Forelimb muscle (tissue), 1 donor: ENCODE measurements around the gene DNASE1L1. TPM values are rescaled to one million over a fixed set of nuclear protein-coding genes. Genes with fewer than 3 reads are reported as not detected.

ENCODE experiments used
- DNase-seq: peaks from one replicate; pipeline ENCODE4 v3.0.0-alpha.2; 2013; ENCODE audit warnings: low read depth
- polyA plus RNA-seq: library from polyadenylated mRNA; unstranded; fragments of 120-200 nt; gene quantifications from one replicate; pipeline ENCODE4 v1.2.1, GENCODE V29; 2013; ENCODE audit not compliant: insufficient read length

Gene DNASE1L1
- polyA plus RNA-seq, 1 donor = 48.6 TPM

DNA sequence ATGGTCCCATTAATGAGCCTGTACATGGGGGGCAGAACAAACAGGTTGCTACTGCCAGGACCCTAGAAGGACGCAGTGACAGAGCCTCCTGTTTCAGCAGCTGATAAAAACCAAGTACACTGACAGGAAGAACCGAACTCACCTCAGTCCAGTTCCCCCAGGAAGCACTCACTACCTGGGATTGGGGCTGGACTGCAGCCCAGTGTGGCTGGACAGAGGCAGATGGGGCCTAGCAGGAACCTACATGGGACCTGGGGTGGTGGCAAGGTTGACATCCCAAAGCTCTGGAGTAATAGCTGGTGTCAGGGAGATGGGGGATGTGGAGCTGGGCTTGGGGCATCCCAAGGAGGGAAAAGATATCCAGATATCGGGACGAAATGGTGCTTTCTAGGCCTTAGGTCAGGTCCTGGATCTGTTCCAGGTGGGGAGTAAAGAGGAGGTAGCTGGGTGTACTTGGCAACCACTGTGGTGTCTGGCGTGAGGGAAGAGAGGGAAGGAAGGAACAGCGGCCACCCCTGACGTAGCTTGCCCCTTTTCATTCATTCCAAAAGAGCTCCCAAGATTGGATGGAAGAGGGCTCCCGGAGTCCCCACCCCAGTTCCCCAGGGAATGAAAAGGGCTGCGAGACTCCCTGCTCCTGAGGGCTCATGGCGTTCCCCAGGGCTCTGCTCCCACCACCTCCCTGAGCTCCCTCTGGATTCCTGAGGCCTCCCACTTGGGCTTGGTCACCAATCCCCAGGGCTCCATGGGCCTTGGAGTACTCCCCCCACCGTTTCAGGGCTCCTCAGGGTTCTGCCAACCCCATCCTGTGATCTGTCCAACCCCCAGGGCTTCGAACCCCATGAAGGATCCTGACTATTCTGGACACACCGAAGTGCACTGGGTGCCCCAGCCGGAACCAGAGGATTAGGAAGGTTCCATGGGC is 25.4 kb downstream of the DNASE1L1 start:
- no peak for DNase-seq

DNA sequence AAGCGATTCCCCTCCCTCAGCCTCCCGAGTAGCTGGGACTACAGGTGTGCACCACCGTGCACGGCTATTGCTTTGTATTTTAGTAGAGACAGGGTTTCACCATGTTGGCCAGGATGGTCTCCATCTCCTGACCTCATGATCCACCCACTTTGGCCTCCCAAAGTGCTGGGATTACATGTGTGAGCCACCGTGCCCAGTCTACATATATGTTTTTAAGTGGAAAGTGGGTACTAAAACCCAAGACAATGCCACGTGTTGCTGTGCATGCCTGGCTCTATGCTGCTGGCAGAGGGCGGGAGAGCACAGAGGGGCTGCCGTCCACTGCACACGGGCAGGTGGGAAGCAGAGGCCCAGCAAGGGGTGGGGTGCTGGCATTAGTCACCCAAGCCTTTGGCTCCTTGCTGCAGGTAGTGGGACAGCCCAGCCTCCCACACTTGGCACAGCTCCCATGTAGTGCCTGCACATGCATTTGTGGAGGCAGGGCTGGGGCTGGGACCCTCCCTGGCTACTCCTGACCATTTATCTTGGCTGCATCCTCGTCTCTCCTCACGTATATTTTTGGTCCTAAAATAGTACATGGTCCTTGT is 26.5 kb downstream of the DNASE1L1 start:
- DNase-seq = no peak

- DNase-seq = no peak
These were observed 27.8 kb downstream of the DNASE1L1 start for GRCh38 chrX:154381271-154381670.

DNA sequence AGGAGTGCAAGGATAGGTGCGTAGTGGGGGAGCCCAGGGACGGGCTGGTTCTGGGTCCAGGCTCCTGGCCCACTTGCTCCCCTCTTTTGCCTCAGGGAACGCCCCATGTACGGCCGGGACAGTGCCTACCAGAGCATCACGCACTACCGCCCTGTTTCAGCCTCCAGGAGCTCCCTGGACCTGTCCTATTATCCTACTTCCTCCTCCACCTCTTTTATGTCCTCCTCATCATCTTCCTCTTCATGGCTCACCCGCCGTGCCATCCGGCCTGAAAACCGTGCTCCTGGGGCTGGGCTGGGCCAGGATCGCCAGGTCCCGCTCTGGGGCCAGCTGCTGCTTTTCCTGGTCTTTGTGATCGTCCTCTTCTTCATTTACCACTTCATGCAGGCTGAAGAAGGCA is 28.3 kb downstream of the DNASE1L1 start:
- DNase-seq = no peak

DNA sequence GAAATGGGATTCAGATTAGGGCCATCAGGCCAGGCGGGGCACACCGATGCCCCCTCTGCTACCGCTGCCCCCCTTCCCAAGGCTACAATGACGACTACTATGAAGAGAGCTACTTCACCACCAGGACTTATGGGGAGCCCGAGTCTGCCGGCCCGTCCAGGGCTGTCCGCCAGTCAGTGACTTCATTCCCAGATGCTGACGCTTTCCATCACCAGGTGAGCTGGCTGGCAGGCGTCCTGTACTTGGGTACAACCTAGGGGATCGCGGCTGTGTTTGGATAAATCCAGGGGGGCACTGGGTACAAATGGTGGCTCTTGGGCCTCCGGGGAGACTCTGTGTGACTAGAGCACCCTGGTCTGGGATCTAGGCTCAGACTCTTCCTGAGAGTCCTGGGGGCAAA is 28.9 kb downstream of the DNASE1L1 start:
- DNase-seq = no peak

GRCh38 chrX:154379569-154379951 is 29.5 kb downstream of the DNASE1L1 start:
- DNase-seq = no peak

GRCh38 chrX:154378799-154379568 is 30.1 kb downstream of the DNASE1L1 start, which contains the start of gene EMD:
EMD (plus strand) TSS chrX:154379295; CDS start chrX:154379485, 190 bp downstream.
- peak; percentile 86 for DNase-seq

DNA sequence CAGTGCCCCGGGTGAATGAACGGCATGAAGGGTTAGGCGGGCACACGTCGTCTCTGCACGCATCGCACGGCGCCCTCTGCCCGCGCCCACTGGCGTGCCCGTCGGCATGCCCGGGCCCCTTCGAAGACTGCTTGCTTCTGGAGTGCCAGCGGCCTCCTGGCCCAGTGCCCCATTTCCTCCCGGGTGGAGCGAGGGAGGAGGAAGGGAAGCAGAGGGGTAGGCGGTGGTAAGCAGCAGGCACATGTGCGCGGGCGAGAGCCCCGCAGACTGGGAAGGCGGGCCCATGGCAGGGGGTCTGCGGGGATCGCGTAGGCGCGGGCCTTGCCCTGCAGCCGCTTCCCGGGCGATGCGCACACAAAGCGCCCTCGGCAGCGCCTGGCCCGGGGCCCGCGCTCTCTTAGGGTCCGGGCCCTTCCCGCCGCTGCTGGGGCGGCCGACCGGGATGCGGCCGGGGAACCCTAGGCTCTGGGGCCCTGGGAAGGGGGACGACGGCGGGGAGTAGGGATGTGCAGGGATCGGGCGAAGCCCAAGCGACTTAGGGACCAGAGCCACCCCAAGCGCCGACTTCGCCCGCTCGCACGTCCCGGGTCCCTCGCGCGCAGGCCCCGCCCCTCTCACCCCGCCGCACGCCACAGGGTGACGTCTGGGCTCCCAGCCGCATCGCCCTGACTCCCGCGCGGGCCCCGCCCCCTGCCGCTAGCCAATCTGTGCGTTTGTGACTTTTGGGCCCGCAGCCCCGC is 30.8 kb downstream of the DNASE1L1 start:
- no peak for DNase-seq

DNA sequence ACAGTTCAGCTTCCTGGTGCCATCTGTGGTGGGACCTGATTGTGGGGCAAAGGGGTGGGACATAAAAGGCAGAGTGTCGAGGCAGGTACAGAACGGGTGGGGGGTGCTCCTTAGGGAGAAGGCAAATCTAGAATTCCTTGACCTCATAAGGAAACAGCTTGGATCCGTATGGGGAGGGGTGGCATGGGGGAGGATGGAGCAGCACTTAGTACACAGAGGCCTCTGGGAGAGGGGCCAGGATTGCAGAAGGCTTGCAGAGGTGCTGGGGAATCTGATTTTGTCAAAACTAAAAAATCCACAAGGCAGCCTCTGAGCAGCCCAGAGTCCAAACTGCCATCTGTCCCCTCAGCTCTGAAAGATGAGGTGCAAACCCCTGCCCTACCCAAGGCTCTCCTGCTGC is 32.3 kb downstream of the DNASE1L1 start:
- no peak for DNase-seq

GRCh38 chrX:154375156-154375504 is 33.9 kb downstream of the DNASE1L1 start:
- no peak for DNase-seq

DNA sequence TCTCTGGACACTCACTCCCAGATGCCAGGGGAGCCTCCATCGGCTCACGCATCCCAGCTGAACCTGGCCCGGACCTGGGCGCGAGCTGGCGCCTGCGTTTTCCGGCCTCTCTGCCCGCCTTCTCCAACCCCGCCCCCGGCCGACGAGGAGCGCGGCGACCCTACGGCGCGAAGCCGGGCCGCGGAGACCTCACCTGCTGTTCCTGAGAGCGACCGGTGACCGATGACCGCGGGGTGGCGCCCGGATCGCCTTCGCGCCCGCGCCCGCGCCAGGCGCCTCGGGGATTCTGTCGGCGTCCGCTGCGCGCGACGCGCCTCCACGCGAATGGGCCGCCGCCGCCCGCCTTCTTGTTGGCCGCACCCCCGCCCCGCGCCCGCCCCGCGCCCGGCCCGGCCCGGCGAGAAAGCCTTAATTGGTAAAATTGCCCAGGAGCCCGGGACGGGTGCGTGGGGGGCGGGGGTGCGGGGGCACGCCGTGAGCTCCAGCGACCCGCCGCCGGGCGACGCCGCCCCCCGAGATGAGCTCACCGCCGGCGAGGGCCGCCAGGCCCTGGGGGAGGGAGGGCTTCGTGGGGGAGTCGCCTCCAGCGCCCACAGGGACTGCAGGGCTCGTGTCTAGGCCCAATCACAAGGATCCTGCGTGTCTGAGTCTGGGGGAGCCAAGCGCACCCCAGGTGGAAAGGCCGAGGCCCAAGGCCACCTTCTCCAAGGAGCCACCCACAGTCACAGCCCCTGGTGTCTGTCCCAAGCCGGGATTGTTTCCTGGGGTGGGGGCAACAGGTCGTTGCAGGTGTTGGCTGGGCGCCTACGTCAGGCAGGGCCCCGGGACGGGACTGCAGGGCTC is 34.5 kb downstream of the DNASE1L1 start, which contains the start of gene FLNA:
Gene FLNA, minus strand, starts transcription at position 322 of the 843 bp plus-strand sequence. CDS start 3,389 bp downstream, outside the sequence.
- DNase-seq = no peak

GRCh38 chrX:154373340-154374306 is 35.4 kb downstream of the DNASE1L1 start:
- peak; percentile 46 for DNase-seq

DNA sequence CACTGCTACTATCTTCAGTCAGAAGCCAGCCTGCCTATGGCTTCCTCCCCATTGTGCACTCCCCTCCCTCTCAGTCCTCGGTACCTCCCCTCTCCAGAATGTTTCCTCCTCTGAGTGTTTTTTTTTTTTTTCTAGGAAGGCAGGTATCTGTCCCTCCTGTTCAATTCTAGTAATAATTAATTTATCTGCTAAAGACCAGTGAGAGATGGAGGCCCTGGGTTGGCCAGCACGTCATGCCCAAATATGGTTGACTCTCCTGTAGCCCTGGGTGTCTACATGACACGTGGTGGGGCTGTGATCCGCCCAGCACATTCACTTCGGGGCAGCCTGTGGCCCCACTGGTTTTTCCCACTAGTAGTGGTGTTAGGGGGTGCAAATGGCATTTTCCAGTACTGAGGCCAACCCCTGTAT is 36.4 kb downstream of the DNASE1L1 start:
- DNase-seq = no peak

DNA sequence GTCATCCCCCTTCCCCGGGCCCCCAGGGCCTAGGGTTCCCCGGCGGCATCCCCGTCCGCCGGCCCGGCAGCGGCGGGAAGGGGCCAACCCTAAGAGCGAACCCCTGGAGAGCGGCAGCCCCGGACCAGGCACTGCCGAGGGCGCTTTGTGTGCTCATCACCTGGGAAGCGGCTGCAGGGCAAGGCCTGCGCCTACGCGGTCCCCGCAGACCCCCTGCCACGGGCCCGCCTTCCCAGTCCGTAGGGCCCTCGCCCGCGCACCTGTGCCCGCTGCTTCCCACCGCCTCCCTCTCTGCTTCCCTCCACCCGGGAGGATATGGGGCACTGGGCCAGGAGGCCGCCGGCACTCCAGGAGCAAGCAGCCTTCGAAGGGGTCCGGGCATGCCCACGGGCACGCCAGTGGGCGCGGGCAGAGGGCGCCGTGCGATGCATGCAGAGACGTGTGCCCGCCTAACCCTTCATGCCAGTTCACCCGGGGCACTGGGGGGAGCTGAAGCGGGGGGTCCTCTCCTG is 37.2 kb downstream of the DNASE1L1 start:
- DNase-seq = no peak

DNA sequence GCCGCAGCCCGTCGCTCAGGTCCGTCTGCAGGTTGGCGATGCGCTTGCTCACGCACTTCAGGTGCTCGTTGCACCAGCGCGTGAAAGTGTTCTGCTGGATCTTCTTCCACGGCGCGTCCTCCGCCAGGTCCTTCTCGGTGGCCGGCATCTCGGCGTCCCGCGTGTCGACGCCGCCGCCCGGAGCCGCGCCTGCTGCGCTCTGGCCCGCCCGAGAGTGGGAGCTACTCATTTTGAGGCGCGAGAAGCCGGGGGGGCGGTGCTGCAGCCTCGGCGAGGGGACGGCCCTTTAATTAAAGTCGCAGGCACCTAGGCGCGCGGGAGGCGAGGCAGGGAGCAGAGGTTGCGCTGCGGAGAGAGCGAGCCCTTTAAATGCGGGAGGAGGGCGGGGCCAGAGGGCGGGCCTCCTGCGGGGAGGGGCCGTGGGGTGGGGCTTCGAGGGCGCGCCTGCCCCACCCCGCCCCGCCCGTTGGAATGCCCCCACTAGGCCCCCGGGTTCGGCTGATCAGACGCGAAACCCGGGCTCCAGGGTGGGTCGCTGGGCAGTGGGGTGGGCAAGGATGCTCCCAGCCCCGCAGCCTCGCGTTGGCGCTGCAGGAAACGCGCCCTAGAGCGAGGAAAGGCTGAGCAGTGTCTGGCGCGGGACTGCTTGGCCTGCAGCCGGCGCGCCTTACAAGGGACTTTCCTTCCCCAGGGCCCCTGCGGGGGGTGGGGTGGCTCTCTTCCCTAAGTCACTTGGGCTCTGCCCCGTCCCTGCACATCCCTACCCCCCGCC is 37.9 kb downstream of the DNASE1L1 start:
- peak; percentile 41 for DNase-seq

- no peak for DNase-seq
These were observed 38.6 kb downstream of the DNASE1L1 start for GRCh38 chrX:154370300-154371016.

DNA sequence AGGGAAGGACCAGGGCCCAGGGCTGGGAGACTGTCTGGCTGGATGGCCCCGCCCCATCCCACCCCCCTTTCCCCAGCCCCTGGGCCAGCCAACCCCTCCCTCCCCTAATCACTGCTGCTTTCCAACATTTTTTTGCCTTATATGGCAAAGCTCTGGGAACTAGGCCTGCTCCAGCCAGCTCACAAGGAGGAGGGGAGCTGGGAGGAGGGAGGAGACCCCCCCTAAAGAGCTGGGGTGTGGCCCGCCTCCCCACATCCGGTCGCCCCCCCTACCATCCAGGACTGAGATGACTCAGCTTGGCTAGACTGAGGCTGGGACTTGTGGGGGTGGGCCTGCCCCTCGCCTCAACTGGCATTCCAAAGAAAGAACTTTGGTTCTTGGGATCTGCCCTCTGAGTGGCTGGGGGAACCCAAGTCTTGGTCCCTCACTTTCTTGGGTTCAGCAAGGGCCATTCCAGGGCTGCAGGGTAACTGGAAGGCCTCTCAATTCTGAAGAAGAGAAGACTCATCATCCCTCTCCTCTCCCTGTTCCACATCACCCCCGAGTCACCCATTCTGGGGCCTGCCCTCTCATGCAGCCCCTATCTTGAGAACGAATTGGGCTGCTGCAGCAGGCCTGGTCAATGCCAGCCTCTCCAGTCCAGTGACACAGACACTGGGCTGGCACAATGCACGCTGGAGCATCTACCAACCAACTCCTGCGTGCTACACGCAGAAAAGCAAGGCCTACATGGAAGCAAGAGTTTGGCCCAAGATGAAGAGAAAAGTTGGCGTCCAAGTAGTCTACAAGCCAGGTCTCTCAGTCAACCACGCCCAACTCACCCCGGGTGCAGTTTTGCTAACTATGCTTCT is 39.4 kb downstream of the DNASE1L1 start:
- peak; percentile 70 for DNase-seq
